Ascending aorta (tissue), 2 donors: ENCODE measurements around the gene MSI2. TPM values are rescaled to one million over a fixed set of nuclear protein-coding genes. Genes with fewer than 3 reads are reported as not detected.

Source experiments
- DNase-seq, 2 donors: peaks; one replicate each; pipeline ENCODE4 v3.0.0-alpha.2; 2019; ENCODE audit warnings: low spot score in 2 of 2
- H3K27ac ChIP-seq, 2 donors: fragments of 200-600 bp; sonication (generic); one replicate each; pipeline ENCODE4 v1.5.1; 2016 to 2017; ENCODE audit warnings: mild to moderate bottlenecking in 1 of 2
- H3K27me3 ChIP-seq: fragments of 200-600 bp; sonication (generic); one replicate; pipeline ENCODE4 v1.5.1; 2017
- H3K36me3 ChIP-seq, 2 donors: fragments of 200-600 bp; sonication (generic); one replicate each; pipeline ENCODE4 v1.5.1; 2016
- H3K4me1 ChIP-seq, 2 donors: fragments of 200-600 bp; sonication (generic); one replicate each; pipeline ENCODE4 v1.5.1; 2016 to 2017; ENCODE audit warnings: mild to moderate bottlenecking in 1 of 2
- H3K4me3 ChIP-seq, 2 donors: fragments of 200-600 bp; sonication (generic); one replicate each; pipeline ENCODE4 v1.5.1; 2016 to 2017; ENCODE audit warnings: mild to moderate bottlenecking in 1 of 2
- H3K9me3 ChIP-seq, 2 donors: fragments of 200-600 bp; sonication (generic); one replicate each; pipeline ENCODE4 v1.5.1; 2016
- intact Hi-C: fragments of 100-400 bp; cut with DNase I; formaldehyde crosslinking; loops from one replicate; pipeline ENCODE4 v1.15.1; 2023
- total RNA-seq: library from RNA; depleted of rRNA; stranded (reverse); fragments of >200 nt; gene quantifications from one replicate; pipeline ENCODE4 v1.1.0, GENCODE V29; 2016
- TF ChIP-seq, protein P1 (sequence below), 3 experiments: fragments of 200-600 bp in 2 of 3; fragments of 450-650 bp in 1 of 3; sonication (generic) in 2 of 3; IDR thresholded peaks; one replicate each; pipeline ENCODE4 v1.5.1; 2016 to 2019; ENCODE audit warnings: antibody characterized with exemption in 3 of 3, mild to moderate bottlenecking in 1 of 3, moderate library complexity in 1 of 3

MSI2 gene
- total RNA-seq, 1 donor from 2014 or later = 11.7 TPM

DNA sequence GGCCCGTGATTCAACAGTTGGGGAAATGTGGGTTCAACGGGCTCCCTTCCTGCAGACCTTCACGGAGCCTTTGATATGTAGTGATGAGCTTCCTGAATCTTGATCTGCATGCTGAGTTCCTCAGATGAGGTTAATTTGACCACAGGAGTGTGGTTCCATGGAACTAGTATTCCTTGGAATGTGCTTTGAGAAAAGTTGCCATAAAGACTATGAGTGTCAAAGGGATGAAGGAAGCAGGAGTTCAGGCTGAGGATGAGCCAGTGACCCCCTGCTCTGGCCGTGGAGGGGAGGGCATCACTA, 229.2 kb downstream of the MSI2 start:
- TF ChIP-seq, protein P1, sequence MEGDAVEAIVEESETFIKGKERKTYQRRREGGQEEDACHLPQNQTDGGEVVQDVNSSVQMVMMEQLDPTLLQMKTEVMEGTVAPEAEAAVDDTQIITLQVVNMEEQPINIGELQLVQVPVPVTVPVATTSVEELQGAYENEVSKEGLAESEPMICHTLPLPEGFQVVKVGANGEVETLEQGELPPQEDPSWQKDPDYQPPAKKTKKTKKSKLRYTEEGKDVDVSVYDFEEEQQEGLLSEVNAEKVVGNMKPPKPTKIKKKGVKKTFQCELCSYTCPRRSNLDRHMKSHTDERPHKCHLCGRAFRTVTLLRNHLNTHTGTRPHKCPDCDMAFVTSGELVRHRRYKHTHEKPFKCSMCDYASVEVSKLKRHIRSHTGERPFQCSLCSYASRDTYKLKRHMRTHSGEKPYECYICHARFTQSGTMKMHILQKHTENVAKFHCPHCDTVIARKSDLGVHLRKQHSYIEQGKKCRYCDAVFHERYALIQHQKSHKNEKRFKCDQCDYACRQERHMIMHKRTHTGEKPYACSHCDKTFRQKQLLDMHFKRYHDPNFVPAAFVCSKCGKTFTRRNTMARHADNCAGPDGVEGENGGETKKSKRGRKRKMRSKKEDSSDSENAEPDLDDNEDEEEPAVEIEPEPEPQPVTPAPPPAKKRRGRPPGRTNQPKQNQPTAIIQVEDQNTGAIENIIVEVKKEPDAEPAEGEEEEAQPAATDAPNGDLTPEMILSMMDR (IDR thresholded peaks at IDR 0.05) = no peak
- Histone ChIP-seq H3K27ac (no peak overlapping the region), H3K27me3 (no peaks in the 10 kb centered on the region), H3K9me3 (no peaks in the 10 kb centered on the region), H3K36me3 (no peaks in the 10 kb centered on the region), H3K4me1 (peaks cover 0 to 51% of the 10 kb centered on the region in 2 donors), H3K4me3 (no peak overlapping the region)
- intact Hi-C loops = no loop called here
- DNase-seq = no peak

DNA sequence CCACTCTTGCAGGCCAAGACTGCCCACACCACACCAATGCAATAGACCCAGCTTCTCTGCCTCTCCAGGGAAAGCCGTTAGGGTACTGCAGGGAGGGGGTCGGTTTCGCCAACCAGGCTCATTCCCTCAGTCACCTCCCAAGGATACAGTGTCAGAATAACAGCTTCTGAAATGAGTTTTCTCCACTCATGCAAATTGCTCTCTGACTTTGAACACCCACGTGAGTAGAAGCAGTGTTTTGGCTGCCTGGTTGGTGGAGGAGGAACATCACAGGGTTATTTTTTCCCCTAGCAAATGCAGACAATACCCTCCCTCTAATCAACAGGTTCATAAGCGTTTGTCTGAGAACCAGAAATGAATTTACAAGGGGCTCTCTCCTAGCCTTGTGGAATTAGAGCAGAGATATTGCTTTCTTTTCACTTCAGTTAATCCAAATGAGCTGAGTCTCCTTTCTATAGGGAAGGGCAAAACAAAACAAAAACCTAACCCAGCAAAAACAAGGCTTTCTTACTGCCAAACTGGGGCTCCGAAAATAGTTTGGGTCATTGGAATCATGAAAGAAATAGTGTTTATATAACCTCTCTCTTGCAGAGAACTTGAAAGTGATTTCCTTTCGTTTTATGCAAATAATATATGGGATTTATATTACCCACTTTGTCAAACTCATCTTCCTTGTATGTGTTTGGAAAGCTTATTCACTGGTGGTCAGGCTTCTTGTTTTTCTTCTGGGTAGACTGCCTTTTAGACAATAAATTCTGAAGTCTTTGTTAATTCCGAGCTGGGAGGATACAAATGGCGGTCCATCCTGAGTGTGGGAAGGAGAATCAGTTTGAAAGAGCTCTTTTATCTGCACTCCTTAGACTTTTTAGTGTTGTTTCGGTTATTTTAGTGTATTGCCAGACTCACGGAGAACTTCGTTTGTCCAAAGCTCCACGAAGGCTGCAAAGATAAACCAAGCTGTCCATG, 229.9 kb downstream of the MSI2 start:
- intact Hi-C loops = no loop called here

DNA sequence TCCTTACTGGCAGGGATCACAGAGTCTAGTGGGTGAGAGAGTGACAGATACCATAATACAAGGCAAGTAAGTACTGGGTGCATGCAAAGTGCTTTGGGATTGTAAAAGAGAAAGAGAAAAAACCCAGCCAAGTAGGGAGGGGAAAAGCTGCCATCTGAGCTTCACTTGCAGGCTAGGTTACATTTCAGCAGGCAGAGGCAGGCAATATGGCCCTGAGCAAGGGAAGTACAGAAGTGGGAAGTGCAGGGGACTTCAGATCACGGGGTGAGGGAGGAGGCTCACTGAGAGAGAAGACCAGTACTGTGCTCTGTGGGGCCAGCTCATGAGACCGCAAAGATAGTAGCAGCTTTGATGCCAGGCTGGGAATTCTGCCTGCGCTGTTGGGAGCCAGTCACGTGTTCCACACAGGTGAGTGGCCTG, 230.6 kb downstream of the MSI2 start:
- no peaks in the 10 kb centered on the region for H3K36me3 ChIP-seq
- H3K4me3 ChIP-seq = no peak overlapping the region
- H3K9me3 ChIP-seq = no peaks in the 10 kb centered on the region
- H3K4me1 ChIP-seq = peaks cover 0 to 53% of the 10 kb centered on the region in 2 donors
- no peak for DNase-seq
- no peak overlapping the region for H3K27ac ChIP-seq
- TF ChIP-seq, protein P1 (IDR thresholded peaks at IDR 0.05) = no peak
- intact Hi-C loops = no loop called here
- no peaks in the 10 kb centered on the region for H3K27me3 ChIP-seq

More for the DNA sequence above, 229.9 kb downstream of the MSI2 start:
- DNase-seq = no peak
- no peak overlapping the region for H3K27ac ChIP-seq
- no peaks in the 10 kb centered on the region for H3K36me3 ChIP-seq
- no peaks in the 10 kb centered on the region for H3K9me3 ChIP-seq
- TF ChIP-seq, protein P1 (IDR thresholded peaks at IDR 0.05) = no peak
- H3K27me3 ChIP-seq = no peaks in the 10 kb centered on the region
- no peak overlapping the region for H3K4me3 ChIP-seq
- peaks cover 0 to 53% of the 10 kb centered on the region in 2 donors for H3K4me1 ChIP-seq

DNA sequence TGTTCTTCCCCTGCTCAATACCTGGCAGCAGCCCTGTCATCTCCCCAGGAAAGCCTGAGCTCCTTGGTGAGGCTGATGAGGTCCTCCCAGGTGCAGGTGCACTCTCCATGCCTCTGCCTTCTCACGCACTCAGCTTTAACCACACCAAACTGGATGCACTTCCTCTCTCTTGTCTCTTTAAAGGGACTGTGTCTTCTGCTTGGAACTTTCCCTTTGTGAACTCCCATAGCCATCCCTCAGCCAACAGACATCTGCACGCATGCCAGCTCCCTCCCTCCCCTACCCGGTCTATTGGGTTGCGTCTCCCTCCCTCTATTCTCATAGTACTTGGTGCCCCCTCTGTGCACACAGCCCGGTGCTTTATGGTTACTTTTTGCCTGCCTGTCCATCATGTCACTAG, 231.2 kb downstream of the MSI2 start:
- H3K4me1 ChIP-seq = peaks cover 0 to 46% of the 10 kb centered on the region in 2 donors
- intact Hi-C loops = no loop called here
- TF ChIP-seq, protein P1 (IDR thresholded peaks at IDR 0.05) = no peak
- DNase-seq = no peak
- no peak overlapping the region for H3K4me3 ChIP-seq
- no peak overlapping the region for H3K27ac ChIP-seq
- no peaks in the 10 kb centered on the region for H3K27me3 ChIP-seq
- H3K36me3 ChIP-seq = no peaks in the 10 kb centered on the region
- H3K9me3 ChIP-seq = no peaks in the 10 kb centered on the region

DNA sequence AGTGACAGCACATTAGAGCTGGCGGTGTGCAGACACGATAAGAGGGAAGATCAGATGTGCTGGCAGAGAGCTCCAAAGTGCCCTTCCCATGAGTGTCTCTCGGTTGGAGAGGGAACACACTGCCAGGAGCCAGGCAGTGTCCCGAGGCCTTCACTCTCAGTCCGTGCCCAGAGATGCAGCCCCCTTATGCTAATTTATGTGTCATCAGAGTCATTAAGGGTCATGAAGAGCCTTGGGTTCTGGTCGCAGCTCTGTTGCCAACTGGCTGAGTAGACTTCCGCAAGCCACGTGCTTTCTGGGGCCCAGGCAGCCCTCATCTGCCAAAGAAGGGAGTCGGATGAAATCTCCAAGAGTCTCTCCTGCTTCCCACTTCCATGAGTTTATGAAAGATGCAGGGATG, 232.5 kb downstream of the MSI2 start:
- intact Hi-C loops = no loop called here
- Histone ChIP-seq H3K27me3 (no peaks in the 10 kb centered on the region), H3K4me1 (peaks cover 0 to 35% of the 10 kb centered on the region in 2 donors), H3K36me3 (no peaks in the 10 kb centered on the region), H3K27ac (no peak overlapping the region), H3K9me3 (no peaks in the 10 kb centered on the region), H3K4me3 (no peak overlapping the region)
- TF ChIP-seq, protein P1 (IDR thresholded peaks at IDR 0.05) = no peak
- no peak for DNase-seq
